PC-3 (cell line): Measurements from ENCODE around the gene ATP2A1. TPM values are rescaled to one million over a fixed set of nuclear protein-coding genes. Genes with fewer than 3 reads are reported as not detected.
"Not testable (repeated sequence)": the region's sequence is repeated elsewhere in the genome, so short reads cannot be mapped to it uniquely, and the experiment has no call there.

Experiments
- ATAC-seq: fragments of 200-7000 bp; cut with Tn5 transposase; 2 replicates; pipeline ENCODE4 v1.9.1; 2020; ENCODE audit warnings: mild to moderate bottlenecking, moderate library complexity
- BruUV-seq: library from RNA; stranded (reverse); fragments of 400-500 nt; replicated peaks from 2 replicates; lab custom pipeline; 2021; lab: Mats Ljungman, UMichigan
- CTCF ChIA-PET: fragments of 300-600 bp; sonication (Branson Sonifier 250); formaldehyde crosslinking; loops from one replicate; lab custom pipeline; 2022; ENCODE audit warnings: antibody characterized with exemption; lab: Charles Lee
- POLR2A ChIA-PET: fragments of 300-600 bp; sonication (Branson Sonifier 250); formaldehyde crosslinking; loops from one replicate; lab custom pipeline; 2022; ENCODE audit warnings: antibody characterized with exemption; ENCODE audit not compliant: unreplicated experiment; lab: Charles Lee
- DNase-seq: peaks from one replicate; pipeline ENCODE4 v3.0.0-alpha.2; 2015
- H2AFZ ChIP-seq: fragments of 300-600 bp; sonication (generic); 2 replicates; pipeline ENCODE4 v1.6.0; 2016; ENCODE audit warnings: antibody characterized with exemption, low read length
- H3F3A ChIP-seq: fragments of 300-600 bp; sonication (generic); one replicate; pipeline ENCODE4 v1.6.0; 2017; ENCODE audit warnings: antibody characterized with exemption, low read length, control low read depth, mild to moderate bottlenecking; ENCODE audit not compliant: unreplicated experiment
- H3K27ac ChIP-seq: fragments of 300-600 bp; sonication (generic); 2 replicates; pipeline ENCODE4 v1.5.1; 2016; ENCODE audit warnings: mild to moderate bottlenecking, low read length
- H3K27me3 ChIP-seq: fragments of 300-600 bp; sonication (generic); 2 replicates; pipeline ENCODE4 v1.6.1; 2016; ENCODE audit warnings: low read length, mixed read lengths
- H3K36me3 ChIP-seq: fragments of 300-600 bp; sonication (generic); 2 replicates; pipeline ENCODE4 v1.6.1; 2016; ENCODE audit warnings: low read depth, mixed run types, low read length, mixed read lengths
- H3K4me1 ChIP-seq: fragments of 300-600 bp; sonication (generic); 2 replicates; pipeline ENCODE4 v1.5.1; 2016; ENCODE audit warnings: low read length; ENCODE audit not compliant: insufficient read depth
- H3K4me2 ChIP-seq: fragments of 300-600 bp; sonication (generic); 2 replicates; pipeline ENCODE4 v1.6.0; 2016; ENCODE audit warnings: low read length
- H3K4me3 ChIP-seq: fragments of 300-600 bp; sonication (generic); 2 replicates; pipeline ENCODE4 v1.5.1; 2016; ENCODE audit warnings: mild to moderate bottlenecking, low read length, mixed read lengths
- H3K79me2 ChIP-seq: fragments of 300-600 bp; sonication (generic); 2 replicates; pipeline ENCODE4 v1.6.1; 2017; ENCODE audit warnings: low read length, mixed read lengths
- H3K9ac ChIP-seq: fragments of 300-600 bp; sonication (generic); 2 replicates; pipeline ENCODE4 v1.6.0; 2016; ENCODE audit warnings: mild to moderate bottlenecking, low read length
- H3K9me2 ChIP-seq: fragments of 300-600 bp; sonication (generic); replicated peaks from 2 replicates; pipeline ENCODE4 v1.6.1; 2016; ENCODE audit warnings: mixed run types, low read length, mixed read lengths
- H3K9me3 ChIP-seq: fragments of 300-600 bp; sonication (generic); 2 replicates; pipeline ENCODE4 v1.6.1; 2016; ENCODE audit warnings: low read length, mixed read lengths
- H4K20me1 ChIP-seq: fragments of 300-600 bp; sonication (generic); 2 replicates; pipeline ENCODE4 v1.6.1; 2016; ENCODE audit warnings: low read length, mixed read lengths
- EZH2 ChIP-seq: fragments of 300-600 bp; sonication (generic); IDR thresholded peaks from one replicate; pipeline ENCODE4 v1.6.1; 2017; ENCODE audit warnings: antibody characterized with exemption, mild to moderate bottlenecking, low read length; ENCODE audit not compliant: unreplicated experiment
- EZH2phosphoT487 ChIP-seq: fragments of 300-600 bp; sonication (generic); IDR thresholded peaks from 2 replicates; pipeline ENCODE4 v1.6.1; 2018; ENCODE audit warnings: mild to moderate bottlenecking, antibody characterized with exemption, low read length, borderline replicate concordance
- intact Hi-C: fragments of 100-400 bp; cut with micrococcal nuclease; formaldehyde crosslinking; loops from 2 replicates; pipeline ENCODE4 v1.9.0; 2023
- total RNA-seq: library from RNA; depleted of rRNA; stranded (reverse); fragments of >200 nt; gene quantifications from 2 replicates; pipeline ENCODE4 v1.2.3, GENCODE V29; 2014
- TF ChIP-seq, protein P1 (sequence below): fragments of 300-600 bp; sonication (generic); conservative IDR thresholded peaks from 2 replicates; pipeline ENCODE4 v1.5.1; 2017; ENCODE audit warnings: antibody characterized with exemption, low read depth, mild to moderate bottlenecking, low read length

ATP2A1 gene
- total RNA-seq, 1 experiment from 2014 or later: 0.87 TPM

DNA sequence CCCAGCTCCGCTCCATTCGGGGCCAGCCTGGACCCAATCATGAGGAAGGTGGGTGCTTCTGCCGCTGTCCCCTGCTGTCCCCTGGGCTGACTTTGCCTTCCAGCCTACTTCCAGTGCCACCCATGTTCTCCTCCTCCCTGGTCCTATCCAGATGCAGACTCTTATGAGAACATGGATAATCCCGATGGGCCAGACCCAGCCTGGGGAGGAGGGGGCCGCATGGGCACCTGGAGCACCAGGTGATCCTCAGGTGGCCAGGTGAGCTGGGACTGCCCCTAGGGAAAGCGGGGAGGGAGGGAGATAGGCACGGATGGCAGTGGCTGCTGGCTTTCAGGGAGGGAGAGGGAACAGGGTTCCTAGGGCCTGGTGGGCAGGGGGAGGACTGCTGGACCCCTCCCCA lies 60.4 kb downstream of the ATP2A1 start:
- Histone ChIP-seq H3K4me1 (no peaks in the 10 kb centered on the region), H3F3A (no peaks in the 10 kb centered on the region), H3K4me3 (no peak overlapping the region), H3K79me2 (no peaks in the 10 kb centered on the region), H3K27ac (no peak overlapping the region), H3K27me3 (no peaks in the 10 kb centered on the region), H3K9me3 (no peaks in the 10 kb centered on the region), H3K9me2 (no peaks in the 10 kb centered on the region), H3K36me3 (no peaks in the 10 kb centered on the region), H2AFZ (no peak overlapping the region), H3K4me2 (no peak overlapping the region), H3K9ac (no peak overlapping the region), H4K20me1 (no peaks in the 10 kb centered on the region)
- POLR2A ChIA-PET: no interaction called here
- CTCF ChIA-PET: no interaction called here
- intact Hi-C loops: no loop called here
- TF ChIP-seq EZH2: no peak
- TF ChIP-seq EZH2phosphoT487: no peak
- TF ChIP-seq, protein P1, sequence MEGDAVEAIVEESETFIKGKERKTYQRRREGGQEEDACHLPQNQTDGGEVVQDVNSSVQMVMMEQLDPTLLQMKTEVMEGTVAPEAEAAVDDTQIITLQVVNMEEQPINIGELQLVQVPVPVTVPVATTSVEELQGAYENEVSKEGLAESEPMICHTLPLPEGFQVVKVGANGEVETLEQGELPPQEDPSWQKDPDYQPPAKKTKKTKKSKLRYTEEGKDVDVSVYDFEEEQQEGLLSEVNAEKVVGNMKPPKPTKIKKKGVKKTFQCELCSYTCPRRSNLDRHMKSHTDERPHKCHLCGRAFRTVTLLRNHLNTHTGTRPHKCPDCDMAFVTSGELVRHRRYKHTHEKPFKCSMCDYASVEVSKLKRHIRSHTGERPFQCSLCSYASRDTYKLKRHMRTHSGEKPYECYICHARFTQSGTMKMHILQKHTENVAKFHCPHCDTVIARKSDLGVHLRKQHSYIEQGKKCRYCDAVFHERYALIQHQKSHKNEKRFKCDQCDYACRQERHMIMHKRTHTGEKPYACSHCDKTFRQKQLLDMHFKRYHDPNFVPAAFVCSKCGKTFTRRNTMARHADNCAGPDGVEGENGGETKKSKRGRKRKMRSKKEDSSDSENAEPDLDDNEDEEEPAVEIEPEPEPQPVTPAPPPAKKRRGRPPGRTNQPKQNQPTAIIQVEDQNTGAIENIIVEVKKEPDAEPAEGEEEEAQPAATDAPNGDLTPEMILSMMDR: no peak
- BruUV-seq: no TSS peak
- DNase-seq: no peak
- ATAC-seq: no peak

DNA sequence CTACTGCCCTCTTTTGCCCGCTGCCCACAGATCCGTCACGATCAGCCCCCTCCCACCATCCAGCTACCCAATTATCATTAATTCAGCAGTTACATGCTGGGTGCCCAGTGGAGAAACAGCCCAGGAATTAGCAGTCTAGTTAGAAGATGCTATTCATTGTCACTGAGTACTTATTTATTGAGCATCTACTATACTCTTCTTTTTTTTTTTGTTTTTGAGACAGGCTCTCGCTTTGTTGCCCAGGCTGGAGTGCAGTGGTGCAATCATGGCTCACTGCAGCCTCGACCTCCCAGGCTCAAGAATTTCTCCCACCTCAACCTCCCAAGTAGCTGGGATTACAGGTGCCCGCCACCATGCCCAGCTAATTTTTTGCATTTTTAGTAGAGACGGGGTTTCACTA lies 61.5 kb downstream of the ATP2A1 start:
- ATAC-seq, POLR2A ChIA-PET, H3K27ac ChIP-seq, H3K4me3 ChIP-seq, H3K79me2 ChIP-seq, H3K4me2 ChIP-seq, DNase-seq, H3K9me2 ChIP-seq, H4K20me1 ChIP-seq, H3F3A ChIP-seq, H3K36me3 ChIP-seq, H3K9ac ChIP-seq, H2AFZ ChIP-seq, BruUV-seq, H3K27me3 ChIP-seq, H3K4me1 ChIP-seq, intact Hi-C loops, H3K9me3 ChIP-seq: not testable (repeated sequence)
- CTCF ChIA-PET: interaction anchor here (0.5 kb wide), 1 partner anchor 111 kb away, joined by 3 read pairs; no protein-coding TSS in a partner anchor

DNA sequence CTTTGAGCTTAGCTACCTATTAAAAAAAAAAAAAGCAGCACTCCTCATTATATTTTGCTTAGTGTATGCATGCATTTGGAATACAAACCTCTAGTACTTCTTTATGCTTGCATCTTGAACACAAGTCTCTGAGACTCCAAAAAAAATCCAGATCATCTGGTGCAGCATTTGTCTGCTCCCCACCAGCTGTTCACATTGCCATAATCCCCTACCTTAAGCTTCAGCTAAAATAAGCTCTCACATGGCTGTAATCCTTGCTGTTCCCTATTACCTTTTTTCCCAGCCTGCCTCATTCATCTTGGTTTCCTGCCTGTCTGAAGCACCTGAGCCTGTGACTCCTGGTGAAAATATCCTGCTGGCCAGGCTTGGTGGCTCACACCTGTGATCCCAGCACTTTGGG lies 65.0 kb downstream of the ATP2A1 start:
- no peak overlapping the region for H3K27ac ChIP-seq
- ATAC-seq (no peak), DNase-seq (no peak)
- no TSS peak for BruUV-seq
- no peak overlapping the region for H3K4me3 ChIP-seq
- H3K79me2 ChIP-seq: no peaks in the 10 kb centered on the region
- H4K20me1 ChIP-seq: no peaks in the 10 kb centered on the region
- no peaks in the 10 kb centered on the region; the same call in 1 of the 2 replicates for H3K36me3 ChIP-seq
- no peak overlapping the region for H3K9ac ChIP-seq
- POLR2A ChIA-PET: no interaction called here
- no peaks in the 10 kb centered on the region for H3K9me2 ChIP-seq
- CTCF ChIA-PET: no interaction called here
- H3K9me3 ChIP-seq: no peaks in the 10 kb centered on the region
- intact Hi-C loops: no loop called here
- TF ChIP-seq EZH2 (no peak), EZH2phosphoT487 (no peak)
- TF ChIP-seq, protein P1: no peak
- H3K4me2 ChIP-seq: no peak overlapping the region
- no peaks in the 10 kb centered on the region for H3K27me3 ChIP-seq
- H2AFZ ChIP-seq: no peak overlapping the region
- peaks cover 10% of the 10 kb centered on the region for H3K4me1 ChIP-seq
- H3F3A ChIP-seq: no peaks in the 10 kb centered on the region
